ENCODE data around the gene DYNC1LI1. TPM values are rescaled to one million over a fixed set of nuclear protein-coding genes. Genes with fewer than 3 reads are reported as not detected.

The DYNC1LI1 gene
- total RNA-seq, 2 experiments from 2014 or later = 28.6 to 48.7 TPM

GRCh38 chr3:32488474-32489008 lies 82.1 kb downstream of the DYNC1LI1 start:
- Histone ChIP-seq H3K79me2 (ENCODE audit: insufficient read depth, low read depth, low read length) (no peaks in the 10 kb centered on the region), H3K36me3 (ENCODE audit: insufficient read depth, low read length) (peaks cover 49% of the 10 kb centered on the region), H3K27ac (ENCODE audit: low read depth, low read length, poor library complexity, severe bottlenecking) (no peak overlapping the region), H3K9me3 (ENCODE audit: low read length) (no peaks in the 10 kb centered on the region), H3K4me2 (ENCODE audit: low read length) (no peak overlapping the region), H3K4me1 (ENCODE audit: insufficient read depth, low read length, poor library complexity, severe bottlenecking) (peaks cover 14% of the 10 kb centered on the region), H3K4me3 (ENCODE audit: low read depth, low read length, poor library complexity, severe bottlenecking) (no peak overlapping the region), H3K9me2 (ENCODE audit: insufficient read depth, low read length) (no peaks in the 10 kb centered on the region), H4K20me1 (ENCODE audit: insufficient read depth, low read length) (no peaks in the 10 kb centered on the region), H2AFZ (ENCODE audit: low read length) (no peak overlapping the region)
- BruUV-seq (replicated peaks) = no TSS peak
- no peak for DNase-seq (ENCODE audit: low spot score)
- intact Hi-C loops (cut with micrococcal nuclease; ENCODE audit: unreplicated experiment) = no loop called here
- ChIA-PET POLR2A (interaction anchor here (0.7 to 1.2 kb wide), 4 partner anchors 9 to 1062 kb away, joined by 3 to 4 read pairs (median 4); no protein-coding TSS in a partner anchor), CTCF (ENCODE audit: unreplicated experiment) (no interaction called here)
- TF ChIP-seq EZH2phosphoT487 (IDR thresholded peaks at IDR 0.05; ENCODE audit: borderline replicate concordance, low read depth, low read length) = no peak
- no peak for TF ChIP-seq CTCF (conservative IDR thresholded peaks at IDR 0.05; ENCODE audit: low read length)

GRCh38 chr3:32487781-32488473 lies 82.7 kb downstream of the DYNC1LI1 start:
- Histone ChIP-seq H3K79me2 (ENCODE audit: insufficient read depth, low read depth, low read length) (no peaks in the 10 kb centered on the region), H3K9me2 (ENCODE audit: insufficient read depth, low read length) (no peaks in the 10 kb centered on the region), H2AFZ (ENCODE audit: low read length) (no peak overlapping the region), H3K36me3 (ENCODE audit: insufficient read depth, low read length) (peaks cover 55% of the 10 kb centered on the region), H3K9me3 (ENCODE audit: low read length) (no peaks in the 10 kb centered on the region), H3K4me3 (ENCODE audit: low read depth, low read length, poor library complexity, severe bottlenecking) (no peak overlapping the region), H4K20me1 (ENCODE audit: insufficient read depth, low read length) (no peaks in the 10 kb centered on the region), H3K4me2 (ENCODE audit: low read length) (no peak overlapping the region), H3K27ac (ENCODE audit: low read depth, low read length, poor library complexity, severe bottlenecking) (no peak overlapping the region), H3K4me1 (ENCODE audit: insufficient read depth, low read length, poor library complexity, severe bottlenecking) (peaks cover 14% of the 10 kb centered on the region)
- no TSS peak for BruUV-seq (replicated peaks)
- POLR2A ChIA-PET = interaction anchor here (0.7 to 1.2 kb wide), 3 partner anchors 10 to 1063 kb away, joined by 3 to 4 read pairs (median 3); no protein-coding TSS in a partner anchor
- intact Hi-C loops (cut with micrococcal nuclease; ENCODE audit: unreplicated experiment) = no loop called here
- TF ChIP-seq EZH2phosphoT487 (IDR thresholded peaks at IDR 0.05; ENCODE audit: borderline replicate concordance, low read depth, low read length) (no peak), CTCF (conservative IDR thresholded peaks at IDR 0.05; ENCODE audit: low read length) (no peak)
- DNase-seq (ENCODE audit: low spot score) = no peak
- CTCF ChIA-PET (ENCODE audit: unreplicated experiment) = no interaction called here

GRCh38 chr3:32484436-32484835 lies 86.2 kb downstream of the DYNC1LI1 start:
- intact Hi-C loops (cut with micrococcal nuclease; ENCODE audit: unreplicated experiment) = no loop called here

More at GRCh38 chr3:32484436-32484835, 86.2 kb downstream of the DYNC1LI1 start:
- Histone ChIP-seq H3K4me2 (ENCODE audit: low read length) (peak overlapping the region; percentile 37), H3K4me1 (ENCODE audit: insufficient read depth, low read length, poor library complexity, severe bottlenecking) (peaks cover 14% of the 10 kb centered on the region), H4K20me1 (ENCODE audit: insufficient read depth, low read length) (no peaks in the 10 kb centered on the region), H3K4me3 (ENCODE audit: low read depth, low read length, poor library complexity, severe bottlenecking) (no peak overlapping the region), H3K36me3 (ENCODE audit: insufficient read depth, low read length) (peaks cover 55% of the 10 kb centered on the region), H2AFZ (ENCODE audit: low read length) (no peak overlapping the region), H3K79me2 (ENCODE audit: insufficient read depth, low read depth, low read length) (no peaks in the 10 kb centered on the region), H3K27ac (ENCODE audit: low read depth, low read length, poor library complexity, severe bottlenecking) (no peak overlapping the region), H3K9me2 (ENCODE audit: insufficient read depth, low read length) (no peaks in the 10 kb centered on the region), H3K9me3 (ENCODE audit: low read length) (no peaks in the 10 kb centered on the region)
- ChIA-PET POLR2A (interaction anchor here (0.6 to 1.6 kb wide), 7 partner anchors 11 to 168 kb away, joined by 3 to 9 read pairs (median 3); no protein-coding TSS in a partner anchor), CTCF (ENCODE audit: unreplicated experiment) (no interaction called here)
- DNase-seq (ENCODE audit: low spot score) = peak; percentile 24
- no TSS peak for BruUV-seq (replicated peaks)
- TF ChIP-seq EZH2phosphoT487 (IDR thresholded peaks at IDR 0.05; ENCODE audit: borderline replicate concordance, low read depth, low read length) (no peak), CTCF (conservative IDR thresholded peaks at IDR 0.05; ENCODE audit: low read length) (no peak)
